Putamen (tissue), 1 donor: ENCODE measurements around the gene JAK2.
"Not testable (repeated sequence)": the region's sequence is repeated elsewhere in the genome, so short reads cannot be mapped to it uniquely, and the experiment has no call there.

Experiments used
- DNase-seq: peaks from one replicate; pipeline ENCODE4 v3.0.0-alpha.2; 2016; ENCODE audit warnings: low spot score

JAK2 gene

DNA sequence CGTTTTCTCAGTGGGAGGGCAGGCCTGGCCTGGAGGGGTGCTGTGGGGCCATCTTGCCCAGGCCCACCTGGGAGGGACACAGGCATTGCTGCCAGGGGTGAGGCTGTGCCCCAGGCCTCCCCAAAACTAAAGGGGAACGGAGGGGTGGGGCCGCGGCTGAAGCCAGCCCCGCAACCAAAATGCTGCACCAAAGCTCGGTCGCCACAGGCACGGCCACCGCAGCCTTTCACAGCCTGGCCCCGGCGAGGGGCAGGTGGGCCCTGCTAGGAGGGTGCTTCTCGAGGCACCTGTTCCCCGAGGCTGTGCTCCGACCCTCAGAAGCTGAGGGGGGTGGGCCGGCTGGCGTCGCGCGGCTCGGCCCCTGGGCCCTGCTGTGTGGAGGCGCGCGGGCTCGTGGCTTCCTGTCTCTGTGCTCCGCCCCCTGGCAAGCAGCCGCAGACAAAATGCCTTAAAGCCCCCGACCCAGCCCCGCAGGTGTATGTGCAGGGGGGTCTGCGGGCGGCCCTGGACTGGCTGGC lies 57.6 kb downstream of the JAK2 start:
- DNase-seq, result no peak

DNA sequence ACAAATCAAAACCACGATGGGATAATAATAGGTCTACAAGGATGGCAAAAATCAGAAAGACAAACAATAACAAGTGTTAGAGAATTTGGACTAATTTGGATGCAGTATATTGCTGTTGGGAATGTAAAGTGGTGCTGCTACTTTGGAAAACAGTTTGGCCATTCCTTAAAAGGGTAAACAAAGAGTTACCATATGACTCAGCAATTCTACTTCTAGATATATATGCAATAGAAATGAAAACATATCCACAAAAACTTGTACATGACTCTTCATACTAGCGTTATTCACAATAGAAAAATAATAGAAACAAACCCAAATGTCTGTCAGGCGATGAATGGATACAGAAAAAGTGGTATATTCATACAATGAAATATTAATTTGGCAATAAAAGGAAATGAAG lies 58.3 kb downstream of the JAK2 start:
- no peak for DNase-seq

DNA sequence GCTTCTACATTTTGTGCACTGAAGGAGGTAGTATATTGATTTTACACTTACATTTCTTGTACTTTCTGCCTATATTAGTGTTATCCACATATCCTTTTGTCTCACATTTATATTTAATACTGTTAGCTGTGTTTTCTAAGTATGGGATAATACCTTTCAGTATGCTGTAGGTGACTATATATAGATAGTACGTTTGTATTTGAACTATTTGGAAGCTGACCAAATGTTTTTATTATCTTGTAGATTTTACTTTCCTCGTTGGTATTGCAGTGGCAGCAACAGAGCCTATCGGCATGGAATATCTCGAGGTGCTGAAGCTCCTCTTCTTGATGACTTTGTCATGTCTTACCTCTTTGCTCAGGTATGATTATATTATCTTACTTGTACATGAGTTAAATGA lies 59.1 kb downstream of the JAK2 start:
- DNase-seq, result no peak

DNA sequence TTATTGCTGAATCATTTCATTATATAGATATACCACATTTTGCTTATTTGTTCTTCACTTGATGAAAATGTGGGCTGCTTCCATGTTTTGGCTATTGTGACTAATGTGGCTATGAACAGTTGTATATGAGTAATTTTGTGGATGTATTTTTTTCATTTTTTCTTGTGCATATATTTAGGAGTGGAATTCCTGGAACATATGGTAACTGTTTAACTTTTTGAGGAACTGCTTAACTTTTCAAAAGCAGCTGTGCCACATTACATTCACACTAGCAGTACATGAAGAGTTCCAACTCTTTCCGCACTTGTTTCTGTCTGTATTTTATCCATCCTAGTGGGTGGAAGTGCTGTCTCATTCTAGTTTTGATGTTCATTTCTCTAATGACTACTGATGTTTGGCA lies 67.8 kb downstream of the JAK2 start:
- no peak for DNase-seq

DNA sequence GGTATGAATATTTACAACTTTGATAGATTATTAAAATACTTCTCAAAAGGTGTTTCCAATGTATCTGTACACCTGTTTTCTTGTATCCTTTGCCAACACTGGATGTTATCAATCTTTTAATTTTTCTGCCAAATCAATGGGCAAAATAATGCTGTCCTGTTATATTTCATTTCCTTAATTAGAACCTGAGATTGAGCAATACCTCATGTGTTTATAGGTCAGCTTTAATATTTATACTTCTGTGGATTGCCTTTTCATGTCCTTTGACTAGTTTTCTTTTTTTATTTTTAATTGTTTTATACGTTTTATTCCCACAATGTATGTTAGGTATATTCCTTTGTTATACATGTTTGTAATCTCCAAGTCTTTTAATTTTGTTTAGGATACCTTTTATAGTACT lies 77.6 kb downstream of the JAK2 start:
- DNase-seq, result no peak

DNA sequence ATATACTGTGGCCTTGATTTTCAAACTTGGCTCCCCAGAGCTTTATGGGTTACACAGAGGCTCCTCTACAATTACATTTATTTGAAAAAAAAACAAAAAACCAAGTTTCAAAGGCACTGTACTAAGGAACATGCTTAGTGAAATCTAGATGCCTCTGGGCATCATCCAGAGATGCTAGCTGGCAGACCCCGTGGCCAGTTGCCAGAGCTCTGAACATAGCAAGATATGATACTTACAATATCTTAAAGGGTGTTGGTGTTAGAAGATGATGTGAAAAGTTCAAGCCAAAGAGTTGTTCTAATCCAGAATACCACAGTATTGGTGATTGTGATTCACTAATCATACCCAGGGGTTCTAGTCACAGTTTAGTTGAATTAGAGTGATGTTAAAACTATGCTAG lies 87.8 kb downstream of the JAK2 start:
- DNase-seq, result no peak

DNA sequence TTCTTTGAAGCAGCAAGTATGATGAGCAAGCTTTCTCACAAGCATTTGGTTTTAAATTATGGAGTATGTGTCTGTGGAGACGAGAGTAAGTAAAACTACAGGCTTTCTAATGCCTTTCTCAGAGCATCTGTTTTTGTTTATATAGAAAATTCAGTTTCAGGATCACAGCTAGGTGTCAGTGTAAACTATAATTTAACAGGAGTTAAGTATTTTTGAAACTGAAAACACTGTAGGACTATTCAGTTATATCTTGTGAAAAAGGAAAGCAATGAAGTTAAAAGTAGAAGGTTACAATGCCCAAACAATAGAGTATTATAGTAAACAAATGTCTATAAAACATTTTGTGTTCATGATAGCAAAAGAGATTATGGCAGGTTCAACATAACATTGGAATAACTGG lies 88.6 kb downstream of the JAK2 start:
- no peak for DNase-seq

DNA sequence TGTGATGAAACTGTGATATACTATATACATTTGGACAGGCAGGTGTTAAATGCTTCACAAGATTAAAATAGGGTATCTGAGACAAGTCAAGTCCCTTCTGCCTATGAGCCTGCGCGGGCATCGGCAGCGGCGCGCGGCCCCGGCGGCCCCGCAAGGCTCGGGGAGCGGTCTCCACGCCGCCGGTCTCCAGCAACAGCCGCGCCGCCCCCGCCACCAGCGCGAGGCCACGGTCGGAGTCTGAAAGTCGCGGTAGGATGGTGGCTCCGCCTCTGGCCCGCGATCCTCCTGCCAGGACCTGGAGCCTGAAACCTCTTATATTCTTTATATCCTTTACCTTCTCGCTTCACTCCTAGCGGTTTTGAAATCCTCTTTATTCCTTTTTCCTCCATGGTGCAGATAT lies 100.9 kb downstream of the JAK2 start:
- no peak for DNase-seq

DNA sequence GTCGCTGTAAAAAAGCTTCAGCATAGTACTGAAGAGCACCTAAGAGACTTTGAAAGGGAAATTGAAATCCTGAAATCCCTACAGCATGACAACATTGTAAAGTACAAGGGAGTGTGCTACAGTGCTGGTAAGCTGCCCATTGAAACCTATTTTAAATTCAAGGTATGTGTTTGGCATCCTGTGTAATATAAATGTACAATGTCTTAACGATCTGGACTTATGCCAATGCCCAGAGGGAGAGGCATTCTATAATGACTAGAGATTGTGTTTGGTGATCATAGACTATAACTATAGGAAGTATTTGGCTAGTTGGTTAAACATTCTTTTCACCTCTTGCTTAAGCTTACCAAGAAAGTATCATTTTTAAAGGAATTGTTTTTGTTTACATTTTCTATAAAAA lies 104.7 kb downstream of the JAK2 start:
- DNase-seq, result no peak

DNA sequence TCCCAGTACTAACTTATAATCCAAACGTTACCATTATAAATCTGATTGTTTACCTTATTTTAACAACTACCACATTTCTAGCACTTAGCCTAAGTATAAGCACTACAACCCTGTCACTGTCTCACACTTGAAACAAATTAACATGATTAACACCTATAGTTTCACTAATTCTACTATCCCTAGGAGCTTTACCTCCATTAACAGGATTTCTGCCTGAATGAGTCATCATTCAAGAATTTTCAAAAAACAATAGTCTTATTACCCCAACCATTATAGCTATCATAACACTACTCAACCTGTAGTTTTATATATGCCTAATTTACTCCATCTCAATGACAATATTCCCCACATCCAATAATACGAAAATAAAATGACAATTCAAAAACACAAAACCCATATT lies 110.7 kb downstream of the JAK2 start:
- no peak for DNase-seq

DNA sequence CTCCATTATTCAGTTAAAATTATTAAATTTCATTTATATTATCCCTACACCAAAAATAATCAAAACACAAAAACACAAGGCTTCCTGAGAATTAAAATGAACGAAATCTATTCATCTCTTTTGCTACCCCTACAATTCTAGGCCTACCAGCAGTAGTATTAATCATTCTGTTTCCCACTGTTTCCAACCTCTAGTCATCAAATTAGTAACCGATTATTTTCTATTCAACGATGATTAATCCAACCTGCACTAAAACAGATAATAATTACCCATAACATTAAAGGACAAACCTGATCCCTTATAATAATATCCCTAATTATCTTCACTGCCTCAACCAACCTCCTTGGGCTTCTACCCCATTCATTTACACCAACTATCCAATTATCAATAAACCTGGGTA lies 114.4 kb downstream of the JAK2 start:
- no peak for DNase-seq

DNA sequence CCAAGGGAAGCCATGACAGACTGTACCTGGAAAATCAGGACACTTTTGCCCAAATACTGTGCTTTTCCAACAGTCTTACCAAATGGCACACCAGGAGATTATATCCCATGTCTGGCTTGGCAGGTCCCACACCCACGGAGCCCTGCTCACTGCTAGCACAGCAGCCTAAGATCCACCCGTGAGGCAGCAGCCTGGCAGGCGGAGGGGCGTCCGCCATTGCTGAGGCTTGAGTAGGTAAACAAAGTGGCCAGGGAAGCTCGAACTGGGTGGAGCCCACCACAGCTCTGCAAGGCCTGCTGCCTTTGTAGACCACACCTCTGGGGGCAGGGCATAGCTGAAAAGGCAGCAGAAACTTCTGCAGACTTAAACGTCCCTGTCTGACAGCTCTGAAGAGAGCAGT lies 116.1 kb downstream of the JAK2 start:
- DNase-seq, result not testable (repeated sequence)

DNA sequence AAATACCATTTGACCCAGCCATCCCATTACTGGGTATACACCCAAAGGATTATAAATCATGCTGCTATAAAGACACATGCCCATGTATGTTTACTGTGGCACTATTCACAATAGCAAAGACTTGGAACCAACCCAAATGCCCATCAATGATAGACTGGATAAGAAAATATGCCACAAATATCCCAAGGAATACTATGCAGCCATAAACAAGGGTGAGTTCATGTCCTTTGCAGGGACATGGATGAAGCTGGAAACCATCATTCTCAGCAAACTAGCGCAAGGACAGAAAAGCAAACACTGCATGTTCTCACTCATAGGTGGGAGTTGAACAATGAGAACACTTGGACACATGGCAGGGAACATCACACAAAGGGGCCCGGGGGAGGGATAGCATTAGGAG lies 121.4 kb downstream of the JAK2 start:
- DNase-seq, result not testable (repeated sequence)

DNA sequence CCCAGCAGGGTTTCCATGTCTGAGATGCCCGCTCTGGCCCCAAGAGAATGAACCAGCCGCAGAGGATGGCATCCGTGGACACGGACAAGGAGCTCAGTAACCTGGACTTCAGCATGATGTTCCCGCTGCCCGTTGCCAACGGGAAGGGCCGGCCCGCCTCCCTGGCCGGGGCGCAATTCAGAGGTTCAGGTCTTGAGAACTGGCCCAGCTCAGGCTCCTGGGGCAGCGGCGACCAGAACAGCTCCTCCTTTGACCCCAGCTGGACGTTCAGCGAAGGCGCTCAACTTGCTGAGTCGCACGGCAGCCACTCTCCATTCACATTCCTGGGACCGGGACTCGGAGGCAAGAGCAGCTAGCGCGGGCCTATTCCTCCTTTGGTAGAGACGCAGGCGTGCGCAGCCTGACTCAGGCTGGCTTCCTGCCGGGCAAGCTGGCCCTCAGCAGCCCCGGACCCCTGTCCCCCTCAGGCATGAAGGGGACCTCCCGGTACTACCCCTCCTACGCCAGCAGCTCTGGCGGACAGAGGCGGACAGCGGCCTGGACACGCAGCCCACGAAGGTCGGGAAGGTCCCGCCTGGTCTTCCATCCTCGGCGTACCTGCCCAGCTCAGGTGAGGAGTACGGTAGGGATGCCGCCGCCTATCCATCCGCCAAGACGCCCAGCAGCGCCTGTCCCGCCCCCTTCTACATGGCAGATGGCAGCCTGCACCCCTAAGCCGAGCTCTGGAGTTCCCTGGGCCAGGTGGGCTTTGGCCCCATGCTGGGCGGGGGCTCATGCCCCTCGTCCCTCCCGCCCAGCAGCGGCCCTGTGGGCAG lies 126.0 kb downstream of the JAK2 start:
- no peak for DNase-seq

DNA sequence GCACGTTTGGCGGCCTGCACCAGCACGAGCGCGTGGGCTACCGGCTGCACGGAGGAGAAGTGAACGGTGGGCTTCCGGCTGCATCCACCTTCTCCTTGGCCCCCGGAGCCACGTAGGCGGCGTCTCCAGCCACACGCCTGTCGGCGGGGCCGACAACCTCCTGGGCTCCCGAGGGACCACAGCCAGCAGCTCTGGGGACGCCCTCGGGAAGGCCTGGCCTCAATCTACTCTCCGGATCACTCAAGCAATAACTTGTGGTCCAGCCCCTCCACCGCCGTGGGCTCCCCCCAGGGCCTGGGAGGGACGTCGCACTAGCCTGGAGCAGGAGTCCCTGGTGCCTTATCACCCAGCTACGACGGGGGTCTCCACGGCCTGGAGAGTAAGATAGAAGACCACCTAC lies 126.6 kb downstream of the JAK2 start:
- no peak for DNase-seq

DNA sequence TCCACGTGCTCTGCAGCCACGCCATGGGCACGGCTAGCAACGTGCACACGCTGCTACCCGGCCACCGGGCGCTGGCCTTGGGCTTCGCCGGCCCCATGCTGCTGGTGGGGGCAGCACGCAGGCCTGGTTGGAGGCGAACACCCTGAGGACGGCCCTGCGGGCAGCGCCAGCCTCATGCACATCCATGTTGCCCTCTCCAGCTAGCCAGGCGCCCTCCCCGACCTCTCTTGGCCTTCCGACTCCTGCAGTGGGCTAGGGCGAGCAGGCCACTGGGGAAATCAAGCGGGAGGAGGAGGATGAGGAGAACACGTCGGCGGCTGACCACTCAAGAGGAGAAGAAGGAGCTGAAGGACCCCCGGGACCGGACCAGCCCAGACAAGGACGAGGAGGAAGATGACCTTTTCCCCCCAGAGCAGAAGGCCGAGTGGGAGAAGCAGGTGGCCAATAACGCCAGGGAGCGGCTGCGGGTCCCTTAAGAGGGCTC lies 127.1 kb downstream of the JAK2 start:
- no peak for DNase-seq

DNA sequence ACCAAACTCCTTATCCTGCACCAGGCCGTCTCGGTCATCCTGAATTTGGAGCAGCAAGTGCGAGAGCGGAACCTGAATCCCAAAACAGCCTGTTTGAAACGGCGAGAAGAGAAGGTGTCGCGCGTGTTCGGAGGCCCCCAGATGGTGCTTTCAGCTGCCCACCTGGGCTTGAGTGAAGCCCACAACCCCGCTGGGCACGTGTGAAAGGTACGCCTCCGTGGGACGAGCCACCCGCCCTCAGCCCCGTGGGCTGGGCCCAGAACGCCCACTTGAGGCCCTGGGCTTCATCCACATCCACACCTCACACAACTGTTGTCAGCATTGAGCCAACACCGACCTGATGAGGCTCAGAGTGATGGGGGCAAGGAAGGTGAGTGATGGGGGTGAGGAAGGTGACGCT lies 127.6 kb downstream of the JAK2 start:
- DNase-seq, result no peak

DNA sequence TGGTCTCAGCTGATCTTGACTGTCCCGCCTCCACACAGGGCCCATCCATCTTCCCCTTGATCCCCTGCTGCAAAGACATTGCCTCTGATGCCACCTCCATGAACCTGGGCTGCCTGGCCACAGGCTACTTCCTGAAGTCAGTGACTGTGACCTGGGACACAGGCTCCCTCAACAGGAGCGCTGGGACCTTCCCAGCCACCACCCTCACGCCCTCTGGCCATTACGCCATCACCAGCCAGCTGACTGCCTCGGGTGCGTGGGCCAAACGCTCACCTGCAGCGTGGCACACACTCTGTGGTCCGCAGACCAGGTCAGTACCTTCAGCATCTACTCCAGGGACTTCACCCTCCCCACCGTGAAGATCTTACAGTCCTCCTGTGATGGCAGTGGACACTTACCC lies 128.5 kb downstream of the JAK2 start:
- DNase-seq, result no peak

DNA sequence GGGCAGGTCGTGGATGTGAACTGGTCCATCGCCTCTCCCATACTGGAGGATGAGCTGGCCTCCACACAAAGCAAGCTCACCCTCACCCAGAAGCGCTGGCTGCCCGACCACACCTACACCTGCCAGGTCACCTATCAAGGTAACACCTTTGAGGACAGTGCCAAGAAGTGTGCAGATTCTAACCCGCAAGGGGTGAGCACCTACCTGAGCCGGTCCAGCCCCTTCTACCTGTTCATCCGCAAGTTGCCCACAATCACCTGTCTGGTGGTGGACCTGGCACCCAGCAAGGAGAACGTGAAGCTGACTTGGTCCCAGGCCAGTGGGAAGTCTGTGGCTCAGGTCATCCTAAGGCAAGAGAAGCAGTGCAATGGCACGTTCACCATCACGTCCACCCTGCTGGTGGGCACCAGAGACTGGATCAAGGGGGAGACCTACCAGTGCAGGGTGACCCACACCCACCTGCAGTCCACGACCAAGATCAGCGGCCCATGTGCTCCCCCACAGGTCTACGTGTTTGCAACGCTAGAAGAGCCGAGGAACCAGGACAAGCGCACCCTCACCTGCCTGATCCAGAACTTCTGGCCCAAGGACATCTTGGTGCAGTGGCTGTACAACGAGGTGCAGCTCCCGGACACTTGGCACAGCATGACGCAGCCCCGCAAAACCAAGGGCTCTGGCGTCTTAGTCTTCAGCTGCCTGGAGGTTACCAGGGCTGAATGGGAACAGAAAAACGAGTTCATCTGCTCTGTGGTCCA lies 129.1 kb downstream of the JAK2 start:
- DNase-seq, result no peak

DNA sequence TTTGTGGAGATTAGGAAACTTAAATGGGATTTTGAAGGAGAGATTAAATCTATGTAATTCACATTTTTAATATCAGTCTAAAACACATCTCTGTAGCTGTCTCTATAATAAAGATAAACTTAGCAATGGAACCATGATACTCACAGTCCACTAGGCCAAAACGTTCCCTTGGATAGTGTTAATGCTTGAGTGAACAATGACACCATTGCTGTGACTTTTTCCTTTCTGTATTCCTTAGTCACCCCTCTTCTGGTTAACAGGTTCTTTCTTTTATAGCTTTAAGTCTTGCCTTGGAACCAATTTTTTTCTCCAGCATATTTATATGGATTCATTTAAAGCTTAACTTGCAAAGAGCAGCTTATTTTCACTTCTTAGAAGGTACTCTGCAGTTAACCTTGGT lies 137.0 kb downstream of the JAK2 start:
- DNase-seq, result no peak

DNA sequence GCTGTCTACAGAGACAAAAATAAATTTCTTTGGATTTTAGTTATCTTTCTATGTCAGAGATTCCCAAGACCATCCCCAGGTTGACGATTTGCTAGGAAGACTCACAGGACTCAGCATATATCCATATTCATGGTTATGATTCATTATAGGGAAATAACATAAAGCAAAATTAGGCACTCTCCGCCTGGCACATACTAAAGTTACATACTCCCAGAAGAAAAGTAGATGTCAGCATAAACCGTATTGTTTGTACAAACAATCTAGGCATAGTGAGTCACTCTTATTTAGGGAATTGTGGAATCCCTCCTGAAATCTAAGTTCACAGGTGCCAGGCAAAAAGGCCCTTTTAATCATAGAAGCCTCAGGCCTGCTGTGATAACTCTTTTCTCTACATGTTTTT lies 137.4 kb downstream of the JAK2 start:
- no peak for DNase-seq

DNA sequence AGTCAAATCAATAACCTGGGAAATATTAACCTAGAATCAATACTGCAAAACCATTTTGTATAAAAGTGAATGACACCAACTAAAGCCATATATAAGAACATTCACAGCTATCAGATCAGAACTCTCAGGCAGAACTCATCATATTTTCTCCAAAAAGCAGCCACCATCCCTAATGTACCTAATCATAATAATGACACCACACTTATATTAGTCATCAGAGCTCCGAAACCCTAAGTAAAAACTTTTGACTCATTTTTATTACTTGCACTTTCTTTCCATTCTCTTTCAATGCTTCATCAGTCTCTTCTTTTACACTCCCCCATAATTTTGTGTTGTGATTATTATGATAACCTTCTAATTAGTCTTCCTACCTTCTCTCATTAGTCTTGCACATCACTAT lies 155.1 kb downstream of the JAK2 start:
- no peak for DNase-seq

DNA sequence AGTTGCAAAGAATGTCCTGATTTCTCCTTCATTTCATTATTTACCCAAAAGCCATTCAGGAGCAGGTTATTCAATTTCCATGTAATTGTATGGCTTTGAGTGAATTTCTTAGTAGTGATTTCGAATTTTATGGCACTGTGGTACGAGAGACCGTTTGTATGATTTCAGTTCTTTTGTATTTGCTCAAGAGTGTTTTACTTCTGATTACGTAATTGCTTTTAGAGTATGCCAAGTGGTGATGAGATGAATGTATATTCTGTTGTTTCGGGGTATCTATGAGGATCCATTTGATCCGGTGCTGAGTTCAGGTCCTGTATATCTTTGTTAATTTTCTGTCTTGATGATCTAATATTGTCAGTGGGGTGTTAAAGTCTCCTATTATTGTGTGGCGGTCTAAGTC lies 159.1 kb downstream of the JAK2 start:
- no peak for DNase-seq
